Measurements from ENCODE around the gene CGB3.

GRCh38 chr19:49020342-49020741, 3.8 kb downstream of the CGB3 start:
- TF ChIP-seq CTCF (IDR thresholded peaks at IDR 0.05): no peak
- TF ChIP-seq POLR2AphosphoS5 (IDR thresholded peaks at IDR 0.05): no peak

Measured in suprapubic skin (tissue), 3 donors.